HL-60/S4 treated with phorbol 12-myristate 13-acetate at 8.2 ng/mL for 4 days and 3 days (cell line): ENCODE data around the gene CAT.

ENCODE experiments used
- in situ Hi-C: fragments of 300-500 bp; cut with MboI; formaldehyde crosslinking; loops from 2 replicates; pipeline ENCODE4 v1.15.0; 2022; ENCODE audit warnings: low sequenced_read_pairs

CAT gene

GRCh38 chr11:34458525-34458924, 19.8 kb downstream of the CAT start:
- in situ Hi-C loops: no loop called here

GRCh38 chr11:34459507-34460162, 20.9 kb downstream of the CAT start:
- in situ Hi-C loops: no loop called here

- in situ Hi-C loops: no loop called here
These were observed 21.5 kb downstream of the CAT start for GRCh38 chr11:34460278-34460677.

- in situ Hi-C loops: no loop called here
These were observed 22.5 kb downstream of the CAT start for GRCh38 chr11:34461215-34461614.

DNA sequence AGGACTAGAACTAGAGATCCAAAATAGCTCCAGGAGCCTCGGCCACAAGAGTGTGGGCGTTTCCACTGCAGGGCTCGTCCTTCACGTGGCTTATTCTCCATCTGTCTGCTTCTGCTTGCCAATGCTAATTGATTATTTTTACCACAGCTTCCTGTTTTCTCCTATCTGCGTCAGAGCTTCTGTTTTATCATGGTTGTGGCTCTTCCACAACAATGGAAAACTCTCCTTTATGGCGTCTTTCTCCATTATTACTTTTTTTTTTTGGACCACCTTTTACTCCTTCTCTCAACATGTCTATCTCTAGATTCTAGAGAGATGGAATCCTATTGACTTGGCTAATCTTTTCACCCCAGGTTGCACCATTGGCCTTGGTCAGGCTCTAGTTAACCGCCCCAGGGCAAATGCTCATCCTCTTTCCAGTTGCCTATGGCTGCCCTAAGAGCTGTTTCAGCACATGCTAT, 25.9 kb downstream of the CAT start:
- in situ Hi-C loops: no loop called here

DNA sequence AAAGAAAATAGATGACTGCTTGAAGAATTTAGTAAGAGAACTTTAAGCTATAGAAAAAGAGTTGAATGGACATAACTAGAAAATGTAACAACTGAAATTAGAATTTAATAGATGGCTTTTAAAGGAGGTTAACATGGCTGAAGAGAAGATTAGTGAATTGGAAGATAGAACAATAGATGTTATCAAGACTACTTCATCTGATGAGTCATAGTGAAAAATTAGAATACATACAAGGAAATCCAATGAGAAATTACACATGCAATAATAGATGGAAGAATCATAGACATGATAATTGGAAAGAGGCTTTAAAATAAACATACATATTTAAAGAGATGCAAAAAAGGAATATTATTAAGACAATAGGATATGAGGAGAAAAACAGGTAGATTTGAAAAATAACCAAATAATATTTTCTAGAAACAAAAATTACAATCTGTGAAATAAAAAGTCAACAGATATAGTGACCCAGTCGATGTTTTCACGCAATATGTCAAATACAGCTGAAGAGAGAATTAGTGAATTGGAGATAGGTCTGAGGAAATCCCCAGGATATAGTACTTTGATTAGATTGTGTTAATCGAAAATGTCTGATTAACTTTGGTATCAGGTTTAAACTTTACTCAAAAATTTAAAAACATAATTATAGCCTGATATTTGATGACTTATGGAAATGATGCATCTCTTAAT, 28.2 kb downstream of the CAT start:
- in situ Hi-C loops: no loop called here

DNA sequence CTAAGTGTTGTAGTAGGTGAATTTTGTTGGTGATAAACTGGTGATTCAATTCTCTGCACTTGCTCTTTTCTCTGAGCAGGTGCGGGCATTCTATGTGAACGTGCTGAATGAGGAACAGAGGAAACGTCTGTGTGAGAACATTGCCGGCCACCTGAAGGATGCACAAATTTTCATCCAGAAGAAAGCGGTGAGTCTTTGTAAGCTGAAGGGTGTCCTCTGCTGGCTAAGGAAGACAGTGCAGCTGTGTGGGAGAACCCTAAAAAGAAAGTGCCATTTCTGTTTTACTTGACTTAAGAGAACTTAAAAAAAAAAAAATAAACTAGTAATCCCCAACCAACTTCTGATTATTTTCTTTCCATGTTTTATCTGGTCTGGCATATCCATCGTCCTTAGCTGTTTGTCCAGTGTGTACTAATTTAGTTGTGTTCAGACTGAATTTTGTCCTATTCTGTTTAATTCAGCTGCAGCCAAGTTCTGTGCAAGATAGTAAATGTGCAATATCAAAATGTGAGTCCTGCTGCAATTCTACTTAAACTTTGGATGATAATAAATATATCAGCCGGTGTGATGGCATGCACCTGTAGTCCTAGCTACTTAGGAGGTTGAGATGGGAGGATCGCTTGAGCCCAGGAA, 29.6 kb downstream of the CAT start:
- in situ Hi-C loops: no loop called here

DNA sequence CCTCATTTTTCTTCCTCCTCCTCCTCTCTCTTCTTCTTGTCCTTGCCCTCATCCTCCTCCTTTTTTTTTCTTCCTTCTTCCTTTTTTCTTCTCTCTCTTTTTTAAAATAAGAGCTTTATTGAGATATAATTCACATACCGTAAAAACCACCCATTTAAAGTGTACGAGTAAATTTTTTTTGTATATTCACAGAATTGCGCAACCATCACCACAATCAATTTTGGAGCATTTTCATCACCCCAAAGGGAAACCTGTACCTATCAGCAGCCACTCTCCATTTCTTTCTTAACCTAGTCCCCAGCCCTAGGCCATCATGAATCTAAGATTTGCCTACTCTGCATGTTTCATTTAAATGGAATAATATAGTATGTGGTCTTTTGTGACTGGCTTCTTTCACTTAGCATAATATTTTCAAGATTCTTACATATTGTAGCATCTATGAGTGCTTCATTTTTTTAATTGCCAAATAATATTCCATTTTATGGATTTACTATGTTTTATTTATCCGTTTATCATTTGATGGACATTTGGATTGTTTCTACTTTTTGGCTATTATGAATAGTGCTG, 35.0 kb downstream of the CAT start:
- in situ Hi-C loops: no loop called here

DNA sequence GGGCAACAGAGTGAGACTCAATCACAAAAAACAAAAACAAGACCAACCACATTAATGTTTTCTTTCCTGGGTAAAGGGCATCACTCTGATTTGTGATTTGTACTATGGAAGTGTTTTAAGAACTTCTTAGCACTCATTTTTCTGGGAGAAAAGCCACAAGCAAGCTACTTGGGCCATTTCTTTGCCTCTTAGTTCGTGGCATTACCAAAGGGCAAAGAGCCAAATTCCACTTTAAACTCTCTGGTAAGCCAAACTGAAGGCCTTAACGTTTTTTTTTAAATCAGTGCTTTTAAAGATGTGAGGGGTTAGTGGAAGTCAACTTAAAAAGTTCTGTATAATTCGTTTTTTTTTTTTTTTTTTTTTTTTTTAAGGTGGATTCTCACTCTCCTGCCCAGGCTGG, 36.9 kb downstream of the CAT start:
- in situ Hi-C loops: loop anchor here (25.0 kb wide), 1 partner anchor 313 kb away; no protein-coding TSS in a partner anchor

- in situ Hi-C loops: loop anchor here (25.0 kb wide), 1 partner anchor 315 kb away; no protein-coding TSS in a partner anchor
These were observed 38.1 kb downstream of the CAT start for GRCh38 chr11:34476849-34477248.

DNA sequence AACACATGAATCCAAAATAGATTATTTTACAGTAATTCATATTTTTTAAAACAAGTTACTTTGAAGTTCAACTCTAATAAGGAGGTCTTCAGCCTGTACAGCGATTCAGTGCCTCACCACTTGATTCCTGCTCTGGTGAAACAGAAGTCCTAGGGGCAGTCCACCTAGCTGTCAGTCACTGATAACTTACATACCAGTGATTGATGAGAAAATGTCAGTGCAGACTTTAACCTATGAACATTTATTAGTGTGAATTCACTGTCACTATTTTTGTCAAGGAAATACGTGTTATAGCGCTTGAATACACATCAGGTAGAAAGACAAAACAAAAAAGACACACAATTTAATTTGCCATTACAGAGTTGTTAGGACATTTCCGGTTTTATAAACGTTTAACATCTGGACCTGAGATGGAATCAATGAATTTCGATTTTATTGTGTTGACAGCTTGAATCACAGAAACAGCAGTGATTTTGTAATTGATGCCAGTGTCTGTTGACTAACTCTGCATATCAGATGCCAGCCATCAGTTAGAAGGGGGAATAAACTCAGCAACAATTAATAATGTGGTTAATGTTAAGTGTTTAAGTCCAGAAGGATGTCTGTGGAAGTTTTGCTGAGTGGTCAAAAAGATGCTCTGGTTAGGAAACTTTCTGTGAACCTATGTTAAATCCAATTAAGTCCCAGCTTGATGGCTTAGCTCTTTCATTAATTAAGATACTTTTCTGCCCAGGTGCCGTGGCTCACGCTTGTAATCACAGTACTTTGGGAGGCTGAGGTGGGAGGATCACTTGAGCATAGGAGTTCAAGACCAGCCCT, 40.3 kb downstream of the CAT start:
- in situ Hi-C loops: loop anchor here (25.0 kb wide), 1 partner anchor 317 kb away; no protein-coding TSS in a partner anchor

- in situ Hi-C loops: loop anchor here (25.0 kb wide), 1 partner anchor 318 kb away; no protein-coding TSS in a partner anchor
These were observed 41.6 kb downstream of the CAT start for GRCh38 chr11:34480314-34480713.

DNA sequence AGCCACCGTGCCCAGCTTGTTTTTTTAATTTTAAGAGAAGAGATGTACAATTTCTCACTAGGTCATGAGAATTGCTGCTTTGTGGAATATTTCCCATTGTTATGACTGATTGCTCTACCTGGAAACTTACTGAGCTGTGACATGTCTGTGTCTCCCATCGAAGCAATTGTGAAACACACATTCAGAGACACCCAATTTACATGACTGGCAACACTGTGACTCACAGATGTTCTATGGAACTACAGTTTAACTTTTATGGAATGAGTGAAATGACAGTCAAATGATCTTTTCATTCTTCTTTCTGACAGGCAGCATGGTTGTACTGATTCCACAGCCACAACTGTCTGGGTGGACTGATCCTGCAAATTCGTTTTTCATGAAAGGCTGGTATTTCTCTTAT, 42.6 kb downstream of the CAT start:
- in situ Hi-C loops: loop anchor here (25.0 kb wide), 1 partner anchor 319 kb away; no protein-coding TSS in a partner anchor

GRCh38 chr11:34483106-34483874, 44.6 kb downstream of the CAT start:
- in situ Hi-C loops: loop anchor here (25.0 kb wide), 1 partner anchor 321 kb away; no protein-coding TSS in a partner anchor

- in situ Hi-C loops: loop anchor here (25.0 kb wide), 1 partner anchor 325 kb away; no protein-coding TSS in a partner anchor
These were observed 48.7 kb downstream of the CAT start for GRCh38 chr11:34487430-34487829.

DNA sequence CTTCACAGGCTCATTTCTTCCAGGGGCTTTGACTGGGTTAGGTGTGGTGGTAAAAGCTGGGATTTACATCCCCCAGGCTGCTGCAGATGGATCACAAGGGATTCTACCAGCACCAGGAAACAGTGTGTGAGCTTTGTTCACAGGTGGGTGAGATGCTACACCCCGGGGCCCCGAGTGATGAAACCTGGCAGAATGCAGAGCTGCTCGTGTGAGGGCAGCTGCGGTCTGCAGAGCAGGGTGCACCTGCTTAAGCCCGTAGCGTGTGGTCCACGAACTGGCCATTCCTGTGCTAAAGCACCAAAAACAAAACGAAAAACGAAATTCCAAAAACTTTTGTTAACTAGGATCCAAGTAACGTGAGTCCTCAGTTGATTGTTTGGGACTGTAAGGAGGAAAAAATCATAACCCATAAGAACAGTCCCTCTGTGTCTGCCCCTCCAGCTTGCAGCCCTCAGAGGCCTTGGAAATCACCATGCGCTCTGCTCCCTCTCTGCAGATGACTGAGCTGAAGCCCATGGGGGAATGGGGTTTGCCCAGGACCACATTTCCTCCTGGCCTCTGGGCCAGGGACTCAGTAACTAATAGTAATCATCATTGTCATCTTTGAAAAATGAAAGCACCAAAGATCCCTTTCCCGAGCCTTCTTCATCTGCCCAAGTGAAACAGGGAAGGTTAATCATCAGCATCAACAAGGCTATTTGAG, 50.3 kb downstream of the CAT start:
- in situ Hi-C loops: loop anchor here (25.0 kb wide), 1 partner anchor 327 kb away; no protein-coding TSS in a partner anchor

- in situ Hi-C loops: loop anchor here (25.0 kb wide), 1 partner anchor 328 kb away; no protein-coding TSS in a partner anchor
These were observed 51.6 kb downstream of the CAT start for GRCh38 chr11:34490304-34490703.

DNA sequence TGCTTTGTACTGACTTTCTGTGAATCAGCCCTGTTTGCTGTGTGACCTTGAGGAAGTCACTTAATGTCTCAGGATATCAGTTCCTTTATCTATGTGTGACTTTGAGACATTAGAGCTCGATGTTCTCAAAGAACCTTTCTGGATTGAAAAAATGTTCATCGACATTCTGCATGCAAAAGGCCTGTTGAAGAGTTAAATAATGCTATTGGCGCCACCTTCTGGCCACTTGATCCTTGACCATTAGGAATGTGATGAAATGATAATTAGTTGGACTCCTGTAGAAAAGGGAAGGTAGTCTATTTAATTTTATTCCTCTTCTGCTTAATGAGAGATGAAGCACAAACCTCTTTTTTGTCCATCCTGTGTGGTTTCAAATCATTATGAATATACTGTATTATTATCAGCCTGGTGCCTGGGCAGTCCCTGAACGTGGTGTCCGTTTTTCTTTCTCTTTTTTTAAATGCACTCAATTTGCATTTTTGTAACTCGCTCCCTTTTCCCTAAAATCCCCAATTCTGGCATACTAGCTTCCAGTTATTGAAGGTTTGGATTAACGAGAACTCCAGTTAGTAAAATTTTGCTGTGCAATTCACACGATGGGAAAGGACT, 54.2 kb downstream of the CAT start:
- in situ Hi-C loops: loop anchor here (25.0 kb wide), 1 partner anchor 331 kb away; no protein-coding TSS in a partner anchor
